A549 (cell line): ENCODE results near the gene DLGAP1. TPM values are rescaled to one million over a fixed set of nuclear protein-coding genes. Genes with fewer than 3 reads are reported as not detected.

Experiments
- ATAC-seq, 2 experiments: fragments of 200-7000 bp in 1 of 2; fragments of >200 bp in 1 of 2; cut with Nextera tagmentation in 1 of 2; cut with Tn5 transposase in 1 of 2; 3 replicates each; pipeline versions ENCODE4 v1.8.0 to v1.9.1; 2018 to 2020; ENCODE audit warnings: mild to moderate bottlenecking in 1 of 2, moderate library complexity in 1 of 2
- CTCF ChIA-PET: fragments of 300-600 bp; sonication (Branson Sonifier 250); formaldehyde crosslinking; extraction: SDS; loops from one replicate; lab custom pipeline; 2021; ENCODE audit warnings: antibody characterized with exemption, inconsistent platforms; lab: Yijun Ruan, JAX
- POLR2A ChIA-PET: fragments of 350-600 bp; formaldehyde crosslinking; extraction: SDS; loops from one replicate; lab custom pipeline; 2021; ENCODE audit warnings: antibody characterized with exemption, inconsistent platforms; lab: Yijun Ruan, JAX
- DNase-seq, 2 experiments: peaks; one replicate each; pipeline versions ENCODE4 v3.0.0 to v3.0.0-alpha.2; 2011 to 2016; ENCODE audit warnings: low read depth in 1 of 2, low spot score in 1 of 2
- FAIRE-seq: peaks from 2 replicates; lab custom pipeline; 2011; peaks lifted over from hg19 to GRCh38; lab: Jason Lieb, UNC
- H3K27ac ChIP-seq, 2 experiments: fragments of >200 bp; sonication (Bioruptor Twin); formaldehyde crosslinking; 3 replicates each; pipeline ENCODE4 v1.5.1; 2016 to 2017
- H3K4me1 ChIP-seq: fragments of >200 bp; sonication (Bioruptor Twin); formaldehyde crosslinking; 3 replicates; pipeline ENCODE4 v1.6.1; 2016
- H3K4me2 ChIP-seq: fragments of >200 bp; sonication (Bioruptor Twin); formaldehyde crosslinking; 3 replicates; pipeline ENCODE4 v1.6.1; 2016
- H3K4me3 ChIP-seq: fragments of >200 bp; sonication (Bioruptor Twin); formaldehyde crosslinking; 3 replicates; pipeline ENCODE4 v1.5.1; 2016
- H3K9me3 ChIP-seq: fragments of >200 bp; sonication (Bioruptor Twin); formaldehyde crosslinking; 3 replicates; pipeline ENCODE4 v1.6.1; 2016
- BHLHE40 ChIP-seq: IDR thresholded peaks from 2 replicates; pipeline ENCODE4 v1.6.1; 2012; ENCODE audit warnings: low read depth, low read length, inconsistent platforms
- CBX2 ChIP-seq: fragments of 200-600 bp; sonication (generic); IDR thresholded peaks from 2 replicates; pipeline ENCODE4 v1.6.1; 2016; ENCODE audit warnings: low read depth, mild to moderate bottlenecking, borderline replicate concordance
- CHD2 ChIP-seq: fragments of 150-350 bp; IDR thresholded peaks from 2 replicates; pipeline ENCODE4 v1.6.1; 2014; ENCODE audit warnings: low read length; ENCODE audit not compliant: partially characterized antibody
- EHMT2 ChIP-seq: fragments of 200-600 bp; sonication (generic); IDR thresholded peaks from 2 replicates; pipeline ENCODE4 v1.6.1; 2016; ENCODE audit warnings: antibody characterized with exemption, low read depth, mild to moderate bottlenecking, moderate library complexity
- ESRRA ChIP-seq: fragments of 150-350 bp; IDR thresholded peaks from 2 replicates; pipeline ENCODE4 v1.6.1; 2014; ENCODE audit warnings: mild to moderate bottlenecking, low read length, borderline replicate concordance
- FOSL2 ChIP-seq, 2 experiments: fragments of 450-650 bp in 1 of 2; fragments of >200 bp in 1 of 2; sonication (Bioruptor Twin) in 1 of 2; formaldehyde crosslinking; IDR thresholded peaks; 2 replicates each; pipeline versions ENCODE4 v1.5.0 to v1.6.1; 2016 to 2020; ENCODE audit warnings: mild to moderate bottlenecking in 1 of 2, moderate library complexity in 1 of 2
- GATA3 ChIP-seq: IDR thresholded peaks from 2 replicates; pipeline ENCODE4 v1.6.1; 2012; ENCODE audit warnings: borderline replicate concordance
- HDAC2 ChIP-seq: fragments of 200-600 bp; sonication (generic); IDR thresholded peaks from 2 replicates; pipeline ENCODE4 v1.6.1; 2016
- HEYL ChIP-seq: fragments of 250-450 bp; sonication (Bioruptor Pico); IDR thresholded peaks from 2 replicates; pipeline ENCODE4 v1.8.0; 2021; ENCODE audit warnings: mild to moderate bottlenecking, moderate library complexity
- HOXA7 ChIP-seq: fragments of 250-450 bp; sonication (Bioruptor Pico); IDR thresholded peaks from 2 replicates; pipeline ENCODE4 v1.5.0; 2020; ENCODE audit warnings: mild to moderate bottlenecking, moderate library complexity
- HOXB5 ChIP-seq: fragments of 250-450 bp; sonication (Bioruptor Pico); IDR thresholded peaks from 2 replicates; pipeline ENCODE4 v1.5.0; 2020; ENCODE audit warnings: mild to moderate bottlenecking, moderate library complexity
- JUNB ChIP-seq: fragments of >200 bp; sonication (Bioruptor Twin); formaldehyde crosslinking; IDR thresholded peaks from 2 replicates; pipeline ENCODE4 v1.6.1; 2016
- MAFK ChIP-seq: fragments of 450-650 bp; IDR thresholded peaks from 2 replicates; pipeline ENCODE4 v1.6.1; 2014; ENCODE audit not compliant: partially characterized antibody
- MYC ChIP-seq: IDR thresholded peaks from 2 replicates; pipeline ENCODE4 v1.6.1; 2012; ENCODE audit warnings: mild to moderate bottlenecking, inconsistent platforms, low read length, improper control_type of control experiment, borderline replicate concordance
- RAD21 ChIP-seq, 2 experiments: fragments of >200 bp in 1 of 2; sonication (Bioruptor Twin) in 1 of 2; formaldehyde crosslinking in 1 of 2; IDR thresholded peaks in 1 of 2; conservative IDR thresholded peaks in 1 of 2; 2 replicates in 1 of 2; 3 replicates in 1 of 2; pipeline ENCODE4 v1.6.1; 2012 to 2018; ENCODE audit warnings: inconsistent platforms in 1 of 2
- RFX5 ChIP-seq: fragments of 450-650 bp; IDR thresholded peaks from 2 replicates; pipeline ENCODE4 v1.7.1; 2014; ENCODE audit warnings: antibody characterized with exemption, mild to moderate bottlenecking, moderate library complexity
- SMC3 ChIP-seq: fragments of >200 bp; sonication (Bioruptor Twin); formaldehyde crosslinking; IDR thresholded peaks from 3 replicates; pipeline ENCODE4 v1.6.1; 2018; ENCODE audit warnings: inconsistent platforms
- TFCP2L1 ChIP-seq: fragments of 250-450 bp; sonication (Bioruptor Pico); IDR thresholded peaks from 2 replicates; pipeline ENCODE4 v1.5.0; 2021; ENCODE audit warnings: mild to moderate bottlenecking
- TP53 ChIP-seq: fragments of 250-450 bp; sonication (Bioruptor Pico); IDR thresholded peaks from 2 replicates; pipeline ENCODE4 v1.5.0; 2021; ENCODE audit warnings: mild to moderate bottlenecking, moderate library complexity
- ZFP36 ChIP-seq: fragments of 450-650 bp; IDR thresholded peaks from 2 replicates; pipeline ENCODE4 v1.6.1; 2014; ENCODE audit warnings: borderline replicate concordance; ENCODE audit not compliant: partially characterized antibody
- ZNF302 ChIP-seq: fragments of 250-450 bp; sonication (Bioruptor Pico); IDR thresholded peaks from 2 replicates; pipeline ENCODE4 v1.9.0; 2021; ENCODE audit warnings: inconsistent platforms, mild to moderate bottlenecking, moderate library complexity
- ZSCAN20 ChIP-seq: fragments of 250-450 bp; sonication (Bioruptor Pico); IDR thresholded peaks from 2 replicates; pipeline ENCODE4 v1.8.0; 2022; ENCODE audit warnings: mild to moderate bottlenecking, moderate library complexity
- WGBS: methylation state at CpG from one replicate; pipeline ENCODE4 v1.1.6; 2017; ENCODE audit errors: missing lambda C conversion rate; 5-methylcytosine and 5-hydroxymethylcytosine counted together
- polyA plus RNA-seq, 4 experiments: library from polyadenylated mRNA; depleted of rRNA in 3 of 4; stranded (reverse); fragments of >200 nt; fragmentation: RNase III in 1 of 4; extraction: RNeasy Plus Mini Kit Qiagen cat#74134 plus additional on column Dnase treatment in 1 of 4; gene quantifications; 2 replicates in 3 of 4; 3 replicates in 1 of 4; pipeline ENCODE4 v1.2.3, GENCODE V29; 2011 to 2017
- TF ChIP-seq, protein P1 (sequence below): fragments of 450-650 bp; IDR thresholded peaks from 2 replicates; pipeline ENCODE4 v1.6.1; 2014; ENCODE audit warnings: antibody characterized with exemption
- TF ChIP-seq, protein P2 (sequence below): fragments of 150-350 bp; IDR thresholded peaks from 2 replicates; pipeline ENCODE4 v1.6.1; 2014; ENCODE audit warnings: low read depth, mild to moderate bottlenecking, low read length
- TF ChIP-seq, protein P3 (sequence below): fragments of 250-450 bp; sonication (Bioruptor Pico); IDR thresholded peaks from 2 replicates; pipeline ENCODE4 v1.5.0; 2021; ENCODE audit warnings: mild to moderate bottlenecking, moderate library complexity, borderline replicate concordance

Gene DLGAP1
- polyA plus RNA-seq, 2 of the 4 experiments (the other 2 are of a cell fraction), result 0.04 to 0.12 TPM

DNA sequence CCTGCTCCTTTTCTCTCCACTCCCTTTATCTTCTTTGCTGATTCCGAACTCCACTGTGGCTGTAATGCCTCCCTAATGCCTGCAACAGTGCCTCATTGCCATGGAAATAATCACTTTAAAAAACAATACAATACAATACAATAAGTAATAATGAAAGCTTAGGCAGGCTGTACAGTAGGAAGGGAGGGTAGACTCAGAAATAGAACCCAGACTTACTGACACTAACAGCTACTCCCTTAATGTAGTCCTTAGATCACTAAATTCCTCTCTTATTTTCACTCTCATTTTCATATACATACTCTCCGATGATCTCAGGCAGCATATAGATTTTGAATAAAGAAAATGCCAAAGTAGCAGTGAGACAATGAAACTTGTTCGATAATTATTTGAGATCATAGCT lies 70.2 kb downstream of the DLGAP1 start:
- POLR2A ChIA-PET, result no interaction called here

DNA sequence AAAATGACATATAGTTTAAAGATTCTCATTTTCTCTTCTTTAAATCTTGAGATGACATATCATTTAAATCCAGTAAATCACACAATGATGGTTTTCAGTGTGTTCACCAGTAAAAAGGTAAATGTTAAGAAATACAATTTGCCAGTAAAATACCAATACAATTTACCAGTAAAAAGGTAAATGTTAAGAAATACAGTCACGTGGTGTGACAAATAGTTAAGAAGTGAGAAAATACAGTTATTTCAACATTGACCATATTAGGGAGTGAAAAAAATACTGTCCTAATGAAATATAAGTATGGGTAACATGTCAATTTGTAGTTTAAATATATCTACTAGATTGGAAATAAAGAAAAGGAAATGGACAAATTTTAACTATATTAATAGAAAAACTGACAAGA lies 80.5 kb downstream of the DLGAP1 start:
- DNase-seq, result no peak
- H3K27ac ChIP-seq, result no peak overlapping the region
- H3K9me3 ChIP-seq, result no peaks in the 10 kb centered on the region
- WGBS, result 0% methylated on average over 1 of the region's 1 CpG
- H3K4me3 ChIP-seq, result no peak overlapping the region
- ChIA-PET POLR2A (no interaction called here), CTCF (no interaction called here)
- FAIRE-seq, result no peak
- H3K4me2 ChIP-seq, result no peak overlapping the region
- TF ChIP-seq ZSCAN20, result no peak
- TF ChIP-seq ESRRA, result no peak
- no peak for TF ChIP-seq ZFP36
- no peak for TF ChIP-seq TFCP2L1 (CRISPR knock-in tag)
- TF ChIP-seq, protein P1, sequence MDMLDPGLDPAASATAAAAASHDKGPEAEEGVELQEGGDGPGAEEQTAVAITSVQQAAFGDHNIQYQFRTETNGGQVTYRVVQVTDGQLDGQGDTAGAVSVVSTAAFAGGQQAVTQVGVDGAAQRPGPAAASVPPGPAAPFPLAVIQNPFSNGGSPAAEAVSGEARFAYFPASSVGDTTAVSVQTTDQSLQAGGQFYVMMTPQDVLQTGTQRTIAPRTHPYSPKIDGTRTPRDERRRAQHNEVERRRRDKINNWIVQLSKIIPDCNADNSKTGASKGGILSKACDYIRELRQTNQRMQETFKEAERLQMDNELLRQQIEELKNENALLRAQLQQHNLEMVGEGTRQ, result no peak
- TF ChIP-seq, protein P2, sequence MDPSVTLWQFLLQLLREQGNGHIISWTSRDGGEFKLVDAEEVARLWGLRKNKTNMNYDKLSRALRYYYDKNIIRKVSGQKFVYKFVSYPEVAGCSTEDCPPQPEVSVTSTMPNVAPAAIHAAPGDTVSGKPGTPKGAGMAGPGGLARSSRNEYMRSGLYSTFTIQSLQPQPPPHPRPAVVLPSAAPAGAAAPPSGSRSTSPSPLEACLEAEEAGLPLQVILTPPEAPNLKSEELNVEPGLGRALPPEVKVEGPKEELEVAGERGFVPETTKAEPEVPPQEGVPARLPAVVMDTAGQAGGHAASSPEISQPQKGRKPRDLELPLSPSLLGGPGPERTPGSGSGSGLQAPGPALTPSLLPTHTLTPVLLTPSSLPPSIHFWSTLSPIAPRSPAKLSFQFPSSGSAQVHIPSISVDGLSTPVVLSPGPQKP, result no peak
- TF ChIP-seq HOXA7, result no peak
- TF ChIP-seq RFX5, result no peak
- no peak for TF ChIP-seq FOSL2 (IDR thresholded peaks at IDR 0.05)
- no peak for TF ChIP-seq FOSL2 (CRISPR knock-in tag; IDR thresholded peaks at IDR 0.05)
- TF ChIP-seq CBX2, result no peak
- TF ChIP-seq, protein P3, sequence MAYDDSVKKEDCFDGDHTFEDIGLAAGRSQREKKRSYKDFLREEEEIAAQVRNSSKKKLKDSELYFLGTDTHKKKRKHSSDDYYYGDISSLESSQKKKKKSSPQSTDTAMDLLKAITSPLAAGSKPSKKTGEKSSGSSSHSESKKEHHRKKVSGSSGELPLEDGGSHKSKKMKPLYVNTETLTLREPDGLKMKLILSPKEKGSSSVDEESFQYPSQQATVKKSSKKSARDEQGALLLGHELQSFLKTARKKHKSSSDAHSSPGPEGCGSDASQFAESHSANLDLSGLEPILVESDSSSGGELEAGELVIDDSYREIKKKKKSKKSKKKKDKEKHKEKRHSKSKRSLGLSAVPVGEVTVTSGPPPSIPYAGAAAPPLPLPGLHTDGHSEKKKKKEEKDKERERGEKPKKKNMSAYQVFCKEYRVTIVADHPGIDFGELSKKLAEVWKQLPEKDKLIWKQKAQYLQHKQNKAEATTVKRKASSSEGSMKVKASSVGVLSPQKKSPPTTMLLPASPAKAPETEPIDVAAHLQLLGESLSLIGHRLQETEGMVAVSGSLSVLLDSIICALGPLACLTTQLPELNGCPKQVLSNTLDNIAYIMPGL (CRISPR knock-in tag), result no peak
- TF ChIP-seq ZNF302 (CRISPR knock-in tag), result no peak
- no peak for TF ChIP-seq BHLHE40
- TF ChIP-seq HDAC2, result no peak
- no peak for TF ChIP-seq SMC3
- TF ChIP-seq RAD21 (conservative IDR thresholded peaks at IDR 0.05 in 1 of 2, IDR thresholded peaks at IDR 0.05 in 1 of 2), result no peak
- H3K4me1 ChIP-seq, result no peaks in the 10 kb centered on the region
- ATAC-seq, result no peak

More for the DNA sequence above, 70.2 kb downstream of the DLGAP1 start:
- no peak overlapping the region for H3K4me3 ChIP-seq
- TF ChIP-seq JUNB (no peak), ESRRA (no peak), EHMT2 (no peak), HDAC2 (no peak), BHLHE40 (no peak), ZNF302 (CRISPR knock-in tag) (no peak), ZSCAN20 (no peak), TP53 (CRISPR knock-in tag) (no peak), HOXB5 (no peak), TFCP2L1 (CRISPR knock-in tag) (no peak), MYC (no peak), HOXA7 (no peak), CHD2 (no peak), HEYL (CRISPR knock-in tag) (no peak), FOSL2 (IDR thresholded peaks at IDR 0.05) (no peak), FOSL2 (CRISPR knock-in tag; IDR thresholded peaks at IDR 0.05) (no peak), MAFK (no peak), GATA3 (no peak)
- H3K4me1 ChIP-seq, result no peaks in the 10 kb centered on the region
- DNase-seq (no peak), FAIRE-seq (no peak), ATAC-seq (no peak)
- no peaks in the 10 kb centered on the region for H3K9me3 ChIP-seq
- H3K27ac ChIP-seq, result no peak overlapping the region
- CTCF ChIA-PET, result no interaction called here
- WGBS, result 17% methylated on average over 3 of the region's 3 CpGs
- no peak overlapping the region for H3K4me2 ChIP-seq
